OCI-LY3 (cell line): ENCODE results near the gene CHKA.

Experiments used
- H2AFZ ChIP-seq: fragments of 200-600, 300-600 bp; shearing (Covaris generic); 2 replicates; pipeline ENCODE4 v1.6.0; 2014; ENCODE audit warnings: antibody characterized with exemption, low read depth, low read length
- H3K27ac ChIP-seq: fragments of 200-600, 300-600 bp; sonication (generic); 2 replicates; pipeline ENCODE4 v1.5.1; 2014; ENCODE audit warnings: mild to moderate bottlenecking, low read length, moderate library complexity, mixed read lengths
- H3K27me3 ChIP-seq: fragments of 200-600, 300-600 bp; sonication (generic); 2 replicates; pipeline ENCODE4 v1.6.1; 2014; ENCODE audit warnings: low read depth, low read length, mixed read lengths
- H3K36me3 ChIP-seq: fragments of 200-600, 300-600 bp; sonication (generic); replicated peaks from 2 replicates; pipeline ENCODE3; 2014; ENCODE audit warnings: low read depth, low read length, mixed read lengths
- H3K4me1 ChIP-seq: fragments of 300-600, 200-600 bp; sonication (generic); 2 replicates; pipeline ENCODE4 v1.6.1; 2014; ENCODE audit warnings: low read length, mixed read lengths
- H3K4me2 ChIP-seq: fragments of 200-600, 300-600 bp; sonication (generic); 2 replicates; pipeline ENCODE4 v1.6.1; 2014; ENCODE audit warnings: low read length, mixed read lengths
- H3K4me3 ChIP-seq: fragments of 300-600, 200-600 bp; sonication (generic); 2 replicates; pipeline ENCODE4 v1.5.1; 2014; ENCODE audit warnings: antibody characterized with exemption, mild to moderate bottlenecking, low read length, moderate library complexity
- H3K79me2 ChIP-seq: fragments of 300-600, 200-600 bp; shearing (Covaris generic); 2 replicates; pipeline ENCODE4 v1.6.1; 2014; ENCODE audit warnings: mild to moderate bottlenecking, low read length, mixed read lengths
- H3K9ac ChIP-seq: fragments of 300-600, 200-600 bp; shearing (Covaris generic); 2 replicates; pipeline ENCODE4 v1.6.0; 2014; ENCODE audit warnings: mild to moderate bottlenecking, low read length, moderate library complexity
- H3K9me3 ChIP-seq: fragments of 200-600, 300-600 bp; shearing (Covaris generic); 2 replicates; pipeline ENCODE4 v1.6.1; 2014; ENCODE audit warnings: low read length, mixed read lengths; ENCODE audit not compliant: insufficient read depth
- H4K20me1 ChIP-seq: fragments of 200-600, 300-600 bp; sonication (generic); 2 replicates; pipeline ENCODE4 v1.6.1; 2016; ENCODE audit warnings: low read length, mixed read lengths; ENCODE audit not compliant: insufficient read depth
- EZH2phosphoT487 ChIP-seq: fragments of 200-600 bp; shearing (Covaris generic); IDR thresholded peaks from 2 replicates; pipeline ENCODE4 v1.6.1; 2018; ENCODE audit warnings: antibody characterized with exemption, mixed run types, low read depth
- TF ChIP-seq, protein P1 (sequence below): fragments of 200-600, 300-600 bp; sonication (generic); IDR thresholded peaks from 2 replicates; pipeline ENCODE4 v1.5.1; 2014; ENCODE audit warnings: antibody characterized with exemption, low read length, low read depth

CHKA gene

DNA sequence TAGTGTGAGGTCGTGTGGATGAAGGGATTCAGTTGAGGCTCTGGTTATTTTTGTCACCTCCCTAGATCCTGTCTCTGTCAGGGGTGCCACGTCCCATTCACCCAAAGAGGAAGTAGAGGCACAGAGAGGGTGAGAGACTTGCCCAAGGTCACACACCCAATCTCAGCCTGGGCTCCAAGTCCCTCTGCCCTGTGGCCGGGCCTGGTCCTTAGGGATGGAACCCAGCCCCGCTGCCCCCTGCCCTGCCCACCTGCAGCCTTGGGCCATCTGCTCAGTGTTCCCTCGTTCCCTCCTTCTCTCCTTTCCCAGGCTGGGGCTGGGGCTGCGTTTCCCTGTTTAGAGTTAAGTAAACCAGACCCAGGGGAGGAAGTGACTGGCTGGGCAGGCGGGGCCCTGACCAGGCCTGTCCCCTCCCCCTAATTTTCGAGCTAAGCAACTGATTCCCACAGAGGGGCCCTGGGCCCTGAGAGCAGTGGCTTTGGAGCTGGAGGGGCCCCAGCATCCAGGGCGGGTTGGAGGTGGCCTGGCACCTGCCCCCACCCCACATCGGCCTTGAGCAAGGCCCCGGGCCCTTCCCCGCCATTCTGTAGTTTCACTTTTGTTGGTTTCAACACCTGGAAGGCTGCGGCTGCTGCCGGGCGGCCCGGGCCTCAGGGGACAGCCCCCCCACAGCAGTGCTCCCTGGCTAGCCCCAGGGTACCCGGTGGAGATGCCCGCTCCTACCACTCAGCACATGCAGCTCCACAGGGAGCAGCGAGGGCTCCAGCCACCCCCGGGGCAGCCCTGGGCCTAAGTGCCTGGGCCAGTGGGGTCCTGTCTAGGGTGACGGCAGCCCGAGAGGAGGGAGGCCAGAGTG is 80.9 kb downstream of the CHKA start:
- Histone ChIP-seq H3K9ac (peak overlapping the region; percentile 96), H3K79me2 (peaks cover 45% of the 10 kb centered on the region), H3K27me3 (no peaks in the 10 kb centered on the region), H3K4me3 (peak overlapping the region; percentile 81), H2AFZ (no peak overlapping the region), H3K9me3 (no peaks in the 10 kb centered on the region), H3K4me2 (peak overlapping the region; percentile 97), H4K20me1 (no peaks in the 10 kb centered on the region; the same call in 1 of the 2 replicates), H3K27ac (peak overlapping the region; percentile 90), H3K36me3 (peaks cover 30% of the 10 kb centered on the region), H3K4me1 (peaks cover 20% of the 10 kb centered on the region)
- no peak for TF ChIP-seq EZH2phosphoT487
- TF ChIP-seq, protein P1, sequence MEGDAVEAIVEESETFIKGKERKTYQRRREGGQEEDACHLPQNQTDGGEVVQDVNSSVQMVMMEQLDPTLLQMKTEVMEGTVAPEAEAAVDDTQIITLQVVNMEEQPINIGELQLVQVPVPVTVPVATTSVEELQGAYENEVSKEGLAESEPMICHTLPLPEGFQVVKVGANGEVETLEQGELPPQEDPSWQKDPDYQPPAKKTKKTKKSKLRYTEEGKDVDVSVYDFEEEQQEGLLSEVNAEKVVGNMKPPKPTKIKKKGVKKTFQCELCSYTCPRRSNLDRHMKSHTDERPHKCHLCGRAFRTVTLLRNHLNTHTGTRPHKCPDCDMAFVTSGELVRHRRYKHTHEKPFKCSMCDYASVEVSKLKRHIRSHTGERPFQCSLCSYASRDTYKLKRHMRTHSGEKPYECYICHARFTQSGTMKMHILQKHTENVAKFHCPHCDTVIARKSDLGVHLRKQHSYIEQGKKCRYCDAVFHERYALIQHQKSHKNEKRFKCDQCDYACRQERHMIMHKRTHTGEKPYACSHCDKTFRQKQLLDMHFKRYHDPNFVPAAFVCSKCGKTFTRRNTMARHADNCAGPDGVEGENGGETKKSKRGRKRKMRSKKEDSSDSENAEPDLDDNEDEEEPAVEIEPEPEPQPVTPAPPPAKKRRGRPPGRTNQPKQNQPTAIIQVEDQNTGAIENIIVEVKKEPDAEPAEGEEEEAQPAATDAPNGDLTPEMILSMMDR: no peak

DNA sequence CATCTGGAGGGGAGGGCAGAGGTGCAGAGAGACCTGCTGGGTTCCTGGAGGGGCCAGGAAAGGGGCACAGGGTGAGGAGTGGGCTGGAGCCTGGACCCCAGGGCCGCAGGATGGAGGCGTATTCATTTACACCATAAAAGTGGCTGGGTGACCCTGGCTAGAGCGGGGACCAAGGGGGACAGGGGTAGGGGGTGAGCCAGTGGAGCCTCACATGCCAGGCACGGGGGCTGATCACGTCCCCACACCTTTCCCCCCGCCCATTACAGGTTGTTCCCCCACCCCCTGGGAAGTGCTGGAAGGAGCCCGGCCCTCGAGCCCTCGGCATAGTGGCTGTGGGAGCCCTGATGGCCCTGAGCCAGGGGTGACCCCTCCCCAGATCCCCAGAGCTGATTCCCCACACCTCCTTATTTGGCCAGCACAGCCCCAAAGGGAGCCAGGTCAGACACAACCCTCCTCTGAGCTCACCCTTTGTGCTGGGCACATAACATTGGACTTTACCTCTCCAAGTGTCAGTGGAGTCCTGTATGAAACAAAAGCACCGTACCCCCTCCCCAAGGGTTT is 81.6 kb downstream of the CHKA start:
- H3K4me2 ChIP-seq: peak overlapping the region; percentile 97
- peaks cover 20% of the 10 kb centered on the region for H3K4me1 ChIP-seq
- H4K20me1 ChIP-seq: no peaks in the 10 kb centered on the region; the same call in 1 of the 2 replicates
- H3K9me3 ChIP-seq: no peaks in the 10 kb centered on the region
- H3K4me3 ChIP-seq: peak overlapping the region; percentile 81
- TF ChIP-seq, protein P1: no peak
- no peak for TF ChIP-seq EZH2phosphoT487
- H3K79me2 ChIP-seq: peaks cover 45% of the 10 kb centered on the region
- H3K36me3 ChIP-seq: peaks cover 23% of the 10 kb centered on the region
- H3K9ac ChIP-seq: peak overlapping the region; percentile 96
- peak overlapping the region; percentile 90 for H3K27ac ChIP-seq
- H2AFZ ChIP-seq: no peak overlapping the region
- H3K27me3 ChIP-seq: no peaks in the 10 kb centered on the region

DNA sequence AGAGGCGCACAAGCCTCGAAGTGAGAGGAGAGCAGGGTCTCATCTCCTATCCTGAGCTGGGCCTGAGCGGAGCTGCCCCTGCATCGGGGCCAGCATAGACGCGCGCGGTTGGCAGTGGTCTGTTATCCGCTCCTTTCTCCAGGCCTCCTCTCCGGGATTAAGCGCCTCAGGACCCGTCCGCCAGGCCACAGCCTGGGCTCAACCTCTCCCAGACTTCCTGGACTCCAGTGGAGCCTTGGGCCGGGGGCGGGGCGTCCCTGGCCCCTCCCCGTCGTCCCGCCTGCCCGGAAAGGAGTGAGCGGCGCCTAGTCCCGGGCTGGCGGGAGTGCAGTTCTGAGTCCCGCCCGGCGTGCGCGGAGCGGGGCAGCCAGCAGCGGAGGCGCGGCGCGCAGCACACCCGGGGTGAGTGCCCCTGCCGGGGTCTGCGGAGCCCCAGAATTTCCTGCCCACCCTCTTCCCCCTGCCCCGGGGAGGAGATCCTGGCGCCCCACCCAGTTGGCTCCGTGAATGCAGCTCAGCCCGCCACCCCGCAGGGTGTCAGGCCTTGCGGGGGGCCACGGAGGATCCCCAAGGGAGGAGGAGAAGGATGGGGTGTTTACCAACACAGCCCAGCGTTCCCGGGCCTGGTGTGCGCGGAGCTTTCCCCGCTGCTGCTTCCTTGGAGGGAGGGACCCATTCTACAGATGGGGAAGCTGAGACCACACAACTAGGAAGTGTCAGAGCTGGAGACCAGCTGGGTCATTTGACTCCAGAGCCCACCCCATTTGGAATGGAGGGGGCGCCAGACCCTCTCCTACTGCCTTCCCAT is 82.3 kb downstream of the CHKA start, which contains the start of gene TCIRG1:
Gene TCIRG1, plus strand, starts transcription at position 308 of the 808 bp plus-strand sequence. CDS start 2,247 bp downstream, outside the sequence.
- no peak within 1 kb of the TSS for H2AFZ ChIP-seq
- peaks cover 20% of the 10 kb centered on the region for H3K4me1 ChIP-seq
- H3K9me3 ChIP-seq: no peaks in the 10 kb centered on the region
- peak within 1 kb of the TSS; percentile 97 for H3K4me2 ChIP-seq
- peaks cover 23% of the 10 kb centered on the region for H3K36me3 ChIP-seq
- no peaks in the 10 kb centered on the region; the same call in 1 of the 2 replicates for H4K20me1 ChIP-seq
- no peaks in the 10 kb centered on the region for H3K27me3 ChIP-seq
- peak within 1 kb of the TSS; percentile 96 for H3K9ac ChIP-seq
- H3K27ac ChIP-seq: peak within 1 kb of the TSS; percentile 90
- TF ChIP-seq, protein P1: no peak
- TF ChIP-seq EZH2phosphoT487: no peak
- peaks cover 45% of the 10 kb centered on the region for H3K79me2 ChIP-seq
- H3K4me3 ChIP-seq: peak within 1 kb of the TSS; percentile 81
